Activated CD4-positive, alpha-beta T cell treated with anti-CD3 and anti-CD28 coated beads, Interleukin-2, amount 10 ng/mL, durations not matched to agents 7 days and 5 days (primary cell): Measurements from ENCODE around the gene TGFBRAP1. TPM values are rescaled to one million over a fixed set of nuclear protein-coding genes. Genes with fewer than 3 reads are reported as not detected.
"Not testable (repeated sequence)": the region's sequence is repeated elsewhere in the genome, so short reads cannot be mapped to it uniquely, and the experiment has no call there.

Source experiments
- CTCF ChIA-PET: fragments of 350-600 bp; sonication (Branson Sonifier 250); formaldehyde crosslinking; loops from one replicate; lab custom pipeline; 2021; ENCODE audit warnings: antibody characterized with exemption; lab: Charles Lee
- POLR2A ChIA-PET: fragments of 350-600 bp; sonication (Branson Sonifier 250); formaldehyde crosslinking; loops from one replicate; lab custom pipeline; 2021; ENCODE audit warnings: antibody characterized with exemption; lab: Charles Lee
- DNase-seq: peaks from one replicate; pipeline ENCODE4 v3.0.0-alpha.2; 2020
- H3K27ac Mint-ChIP-seq: one replicate; pipeline ENCODE4 v1.8.0; 2021; ENCODE audit warnings: mild to moderate bottlenecking, moderate library complexity, mixed read lengths
- H3K27me3 Mint-ChIP-seq: one replicate; pipeline ENCODE4 v1.8.0; 2021; ENCODE audit warnings: mixed read lengths
- H3K36me3 Mint-ChIP-seq: one replicate; pipeline ENCODE4 v1.8.0; 2021; ENCODE audit warnings: low read depth, mixed read lengths
- H3K4me1 Mint-ChIP-seq: one replicate; pipeline ENCODE4 v1.8.0; 2021; ENCODE audit warnings: mixed read lengths
- H3K4me3 Mint-ChIP-seq: one replicate; pipeline ENCODE4 v1.8.0; 2021; ENCODE audit warnings: mild to moderate bottlenecking, moderate library complexity, mixed read lengths
- H3K9me3 Mint-ChIP-seq: one replicate; pipeline ENCODE4 v1.8.0; 2021; ENCODE audit warnings: mixed read lengths
- total RNA-seq, 2 experiments: library from RNA; stranded (reverse); gene quantifications; one replicate each; pipeline ENCODE4 v1.2.3, GENCODE V29; 2021

Gene TGFBRAP1
- total RNA-seq, 2 experiments from 2014 or later: 20.5 to 21.4 TPM

- Mint-ChIP-seq H3K4me3 (peak within 1 kb of the TSS; percentile 99), H3K36me3 (peaks cover 19% of the 10 kb centered on the region), H3K27me3 (no peaks in the 10 kb centered on the region), H3K4me1 (peaks cover 53% of the 10 kb centered on the region), H3K27ac (peak within 1 kb of the TSS; percentile 100), H3K9me3 (no peaks in the 10 kb centered on the region)
- ChIA-PET POLR2A (interaction anchor here (0.6 kb wide), 1 partner anchor 10 kb away, joined by 3 read pairs; no protein-coding TSS in a partner anchor), CTCF (interaction anchor here (1.8 to 2.0 kb wide), 3 partner anchors 9 to 12 kb away, joined by 5 to 8 read pairs (median 6); no protein-coding TSS in a partner anchor)
- peak; percentile 92 for DNase-seq
Measured at GRCh38 chr2:105337122-105338019, 7.8 kb upstream of the TGFBRAP1 start, which contains the start of gene C2orf49. C2orf49 (plus strand) TSS chr2:105337540; CDS start chr2:105337588, 48 bp downstream.

GRCh38 chr2:105336786-105337121 is 7.2 kb upstream of the TGFBRAP1 start:
- POLR2A ChIA-PET: no interaction called here
- Mint-ChIP-seq H3K27ac (peak overlapping the region; percentile 100), H3K27me3 (no peaks in the 10 kb centered on the region)

GRCh38 chr2:105335469-105335868 is 5.9 kb upstream of the TGFBRAP1 start:
- no peaks in the 10 kb centered on the region for H3K9me3 Mint-ChIP-seq
- H3K36me3 Mint-ChIP-seq: peaks cover 7% of the 10 kb centered on the region
- no peak for DNase-seq
- peak overlapping the region; percentile 31 for H3K27ac Mint-ChIP-seq
- H3K4me1 Mint-ChIP-seq: peaks cover 59% of the 10 kb centered on the region
- CTCF ChIA-PET: interaction anchor here (1.1 to 1.3 kb wide), 2 partner anchors 12 to 293 kb away, joined by 3 read pairs; no protein-coding TSS in a partner anchor
- no peak overlapping the region for H3K4me3 Mint-ChIP-seq
- H3K27me3 Mint-ChIP-seq: no peaks in the 10 kb centered on the region
- POLR2A ChIA-PET: no interaction called here

More at GRCh38 chr2:105336786-105337121, 7.2 kb upstream of the TGFBRAP1 start:
- peaks cover 53% of the 10 kb centered on the region for H3K4me1 Mint-ChIP-seq
- H3K9me3 Mint-ChIP-seq: no peaks in the 10 kb centered on the region
- H3K4me3 Mint-ChIP-seq: peak overlapping the region; percentile 99
- CTCF ChIA-PET: interaction anchor here (1.8 kb wide), 1 partner anchor 9 kb away, joined by 8 read pairs; no protein-coding TSS in a partner anchor
- H3K36me3 Mint-ChIP-seq: peaks cover 16% of the 10 kb centered on the region
- DNase-seq: no peak

- Mint-ChIP-seq H3K4me1 (peaks cover 55% of the 10 kb centered on the region), H3K9me3 (no peaks in the 10 kb centered on the region), H3K4me3 (no peak overlapping the region), H3K27ac (no peak overlapping the region), H3K27me3 (no peaks in the 10 kb centered on the region), H3K36me3 (no peaks in the 10 kb centered on the region)
- POLR2A ChIA-PET: no interaction called here
- DNase-seq: no peak
- CTCF ChIA-PET: interaction anchor here (1.3 kb wide), 1 partner anchor 20 kb away, joined by 3 read pairs; no protein-coding TSS in a partner anchor
Measured at GRCh38 chr2:105334211-105334610, 4.7 kb upstream of the TGFBRAP1 start.

GRCh38 chr2:105330681-105331375 is 1.3 kb upstream of the TGFBRAP1 start:
- DNase-seq: no peak
- Mint-ChIP-seq H3K4me1 (peaks cover 48% of the 10 kb centered on the region), H3K4me3 (peak overlapping the region; percentile 83), H3K27ac (peak overlapping the region; percentile 94), H3K9me3 (no peaks in the 10 kb centered on the region), H3K27me3 (no peaks in the 10 kb centered on the region), H3K36me3 (peaks cover 3% of the 10 kb centered on the region)
- ChIA-PET POLR2A (interaction anchor here (0.6 kb wide), 1 partner anchor 68 kb away, joined by 3 read pairs; the partner anchor contains the start of gene FHL2), CTCF (interaction anchor here (0.7 to 2.1 kb wide), 3 partner anchors 8 to 973 kb away, joined by 3 to 9 read pairs (median 3); no protein-coding TSS in a partner anchor)

GRCh38 chr2:105329197-105329554 is 359 bp downstream of the TGFBRAP1 start:
- Mint-ChIP-seq H3K36me3 (peaks cover 7% of the 10 kb centered on the region), H3K4me1 (peaks cover 40% of the 10 kb centered on the region), H3K27me3 (no peaks in the 10 kb centered on the region), H3K4me3 (peak overlapping the region; percentile 80), H3K27ac (peak overlapping the region; percentile 84), H3K9me3 (no peaks in the 10 kb centered on the region)
- ChIA-PET CTCF (interaction anchor here (1.0 to 2.1 kb wide), 4 partner anchors 11 to 62 kb away, joined by 3 to 9 read pairs (median 6); no protein-coding TSS in a partner anchor), POLR2A (no interaction called here)
- no peak for DNase-seq

GRCh38 chr2:105328281-105329196 is 996 bp downstream of the TGFBRAP1 start:
- DNase-seq: peak; percentile 28
- Mint-ChIP-seq H3K36me3 (peaks cover 7% of the 10 kb centered on the region), H3K27me3 (no peaks in the 10 kb centered on the region), H3K4me3 (peak overlapping the region; percentile 80), H3K9me3 (no peaks in the 10 kb centered on the region), H3K27ac (peak overlapping the region; percentile 84), H3K4me1 (peaks cover 43% of the 10 kb centered on the region)
- ChIA-PET POLR2A (no interaction called here), CTCF (interaction anchor here (1.0 to 1.5 kb wide), 3 partner anchors 10 to 62 kb away, joined by 3 to 9 read pairs (median 3); no protein-coding TSS in a partner anchor)

GRCh38 chr2:105327690-105328089 is 1.8 kb downstream of the TGFBRAP1 start:
- Mint-ChIP-seq H3K4me1 (peaks cover 47% of the 10 kb centered on the region), H3K27me3 (no peaks in the 10 kb centered on the region), H3K9me3 (no peaks in the 10 kb centered on the region), H3K27ac (peak overlapping the region; percentile 84), H3K4me3 (peak overlapping the region; percentile 80), H3K36me3 (peaks cover 7% of the 10 kb centered on the region)
- no peak for DNase-seq
- CTCF ChIA-PET: interaction anchor here (1.2 kb wide), 1 partner anchor 9 kb away, joined by 8 read pairs; the partner anchor contains the start of gene C2orf49
- POLR2A ChIA-PET: no interaction called here

- H3K9me3 Mint-ChIP-seq, H3K27ac Mint-ChIP-seq, H3K4me3 Mint-ChIP-seq, DNase-seq, POLR2A ChIA-PET, H3K36me3 Mint-ChIP-seq, H3K27me3 Mint-ChIP-seq: not testable (repeated sequence)
- CTCF ChIA-PET: interaction anchor here (1.2 kb wide), 1 partner anchor 9 kb away, joined by 8 read pairs; the partner anchor contains the start of gene C2orf49
- peaks cover 50% of the 10 kb centered on the region for H3K4me1 Mint-ChIP-seq
Measured at GRCh38 chr2:105327271-105327670, 2.3 kb downstream of the TGFBRAP1 start.

- H3K27me3 Mint-ChIP-seq: no peaks in the 10 kb centered on the region
- peaks cover 45% of the 10 kb centered on the region for H3K4me1 Mint-ChIP-seq
- DNase-seq: no peak
- H3K4me3 Mint-ChIP-seq: no peak overlapping the region
- H3K27ac Mint-ChIP-seq: no peak overlapping the region
- POLR2A ChIA-PET: no interaction called here
- no peaks in the 10 kb centered on the region for H3K9me3 Mint-ChIP-seq
- CTCF ChIA-PET: no interaction called here
- H3K36me3 Mint-ChIP-seq: peaks cover 7% of the 10 kb centered on the region
Measured at GRCh38 chr2:105325389-105325963, 4.1 kb downstream of the TGFBRAP1 start.

- CTCF ChIA-PET: interaction anchor here (0.9 kb wide), 1 partner anchor 10 kb away, joined by 4 read pairs; no protein-coding TSS in a partner anchor
- Mint-ChIP-seq H3K9me3 (no peaks in the 10 kb centered on the region), H3K4me3 (no peak overlapping the region), H3K27ac (no peak overlapping the region), H3K4me1 (peaks cover 40% of the 10 kb centered on the region), H3K27me3 (no peaks in the 10 kb centered on the region), H3K36me3 (peaks cover 7% of the 10 kb centered on the region)
- DNase-seq: no peak
- POLR2A ChIA-PET: no interaction called here
Measured at GRCh38 chr2:105324732-105325131, 4.8 kb downstream of the TGFBRAP1 start.
